HL-60/S4 treated with phorbol 12-myristate 13-acetate at 8.2 ng/mL for 4 days and 3 days (cell line): ENCODE data around the gene IGSF21.

Source experiments
- in situ Hi-C: fragments of 300-500 bp; cut with MboI; formaldehyde crosslinking; loops from 2 replicates; pipeline ENCODE4 v1.15.0; 2022; ENCODE audit warnings: low sequenced_read_pairs

Gene IGSF21

GRCh38 chr1:18118491-18118890 lies 10.9 kb downstream of the IGSF21 start:
- in situ Hi-C loops: no loop called here

- in situ Hi-C loops: no loop called here
Measured at GRCh38 chr1:18119289-18119688, 11.7 kb downstream of the IGSF21 start.

GRCh38 chr1:18119771-18120377 lies 12.3 kb downstream of the IGSF21 start:
- in situ Hi-C loops: no loop called here

- in situ Hi-C loops: no loop called here
Measured at GRCh38 chr1:18120638-18121037, 13.0 kb downstream of the IGSF21 start.

GRCh38 chr1:18121072-18121820 lies 13.6 kb downstream of the IGSF21 start:
- in situ Hi-C loops: no loop called here

- in situ Hi-C loops: no loop called here
Measured at GRCh38 chr1:18123467-18123992, 15.9 kb downstream of the IGSF21 start.

GRCh38 chr1:18124977-18125376 lies 17.4 kb downstream of the IGSF21 start:
- in situ Hi-C loops: no loop called here

- in situ Hi-C loops: no loop called here
Measured at GRCh38 chr1:18126616-18127015, 19.0 kb downstream of the IGSF21 start.

- in situ Hi-C loops: no loop called here
Measured at GRCh38 chr1:18128298-18128697, 20.7 kb downstream of the IGSF21 start.

GRCh38 chr1:18130356-18130755 lies 22.8 kb downstream of the IGSF21 start:
- in situ Hi-C loops: no loop called here

- in situ Hi-C loops: no loop called here
Measured at GRCh38 chr1:18132022-18132710, 24.6 kb downstream of the IGSF21 start.

GRCh38 chr1:18132711-18133541 lies 25.3 kb downstream of the IGSF21 start:
- in situ Hi-C loops: no loop called here

- in situ Hi-C loops: no loop called here
Measured at GRCh38 chr1:18134324-18135046, 26.9 kb downstream of the IGSF21 start.

GRCh38 chr1:18137759-18138345 lies 30.3 kb downstream of the IGSF21 start:
- in situ Hi-C loops: no loop called here

GRCh38 chr1:18139198-18139981 lies 31.8 kb downstream of the IGSF21 start:
- in situ Hi-C loops: no loop called here

GRCh38 chr1:18140411-18140810 lies 32.8 kb downstream of the IGSF21 start:
- in situ Hi-C loops: no loop called here

- in situ Hi-C loops: no loop called here
Measured at GRCh38 chr1:18141661-18142060, 34.1 kb downstream of the IGSF21 start.

GRCh38 chr1:18142471-18142870 lies 34.9 kb downstream of the IGSF21 start:
- in situ Hi-C loops: no loop called here

GRCh38 chr1:18142969-18143368 lies 35.4 kb downstream of the IGSF21 start:
- in situ Hi-C loops: no loop called here
